Glomerular visceral epithelial cell (primary cell): ENCODE results near the gene TINAGL1.
"Not testable (repeated sequence)": the region's sequence is repeated elsewhere in the genome, so short reads cannot be mapped to it uniquely, and the experiment has no call there.

Source experiments
- DNase-seq: peaks from one replicate; pipeline ENCODE4 v3.0.0-alpha.2; 2016; ENCODE audit errors: extremely low spot score

The TINAGL1 gene

DNA sequence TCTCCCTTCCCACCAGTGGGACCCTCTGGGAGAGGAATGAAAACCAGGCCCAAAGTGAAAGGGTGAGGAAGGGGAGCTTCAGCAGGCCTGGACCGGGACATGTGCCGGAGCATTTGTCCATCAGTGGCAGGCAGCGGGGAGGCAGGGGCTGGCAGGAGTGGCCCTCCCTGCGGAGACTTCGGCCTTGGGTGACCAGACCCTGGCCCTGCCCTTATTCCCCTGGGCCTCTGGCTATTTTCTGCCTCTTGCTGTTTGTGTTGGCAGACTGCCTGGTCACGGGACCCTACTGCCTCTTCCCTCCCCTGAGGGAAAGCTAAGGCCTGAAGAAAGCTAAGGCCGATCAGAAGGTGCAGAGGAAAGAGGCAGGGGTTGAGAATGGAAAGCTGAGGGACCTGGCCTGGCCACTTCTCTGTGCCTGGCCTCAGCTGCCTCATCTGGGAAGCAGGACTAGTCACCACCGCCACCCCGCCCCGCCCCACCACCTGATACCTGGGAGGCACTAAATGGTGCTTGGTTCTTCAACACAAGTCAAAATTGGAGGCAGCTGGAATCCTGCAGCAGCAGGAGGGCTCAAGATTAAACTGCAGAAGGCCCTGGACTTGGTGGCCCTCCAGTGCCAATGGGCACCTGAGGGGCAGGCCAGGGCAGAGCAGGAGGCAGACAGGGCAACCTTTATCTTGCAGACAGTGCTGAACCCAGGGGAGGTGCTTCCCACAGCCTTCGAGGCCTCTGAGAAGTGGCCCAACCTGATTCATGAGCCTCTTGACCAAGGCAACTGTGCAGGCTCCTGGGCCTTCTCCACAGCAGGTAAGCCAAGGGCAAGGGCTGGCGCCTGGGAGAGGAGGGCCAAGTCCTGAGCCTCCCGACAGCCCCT lies 7.9 kb downstream of the TINAGL1 start:
- peak; percentile 61 for DNase-seq

DNA sequence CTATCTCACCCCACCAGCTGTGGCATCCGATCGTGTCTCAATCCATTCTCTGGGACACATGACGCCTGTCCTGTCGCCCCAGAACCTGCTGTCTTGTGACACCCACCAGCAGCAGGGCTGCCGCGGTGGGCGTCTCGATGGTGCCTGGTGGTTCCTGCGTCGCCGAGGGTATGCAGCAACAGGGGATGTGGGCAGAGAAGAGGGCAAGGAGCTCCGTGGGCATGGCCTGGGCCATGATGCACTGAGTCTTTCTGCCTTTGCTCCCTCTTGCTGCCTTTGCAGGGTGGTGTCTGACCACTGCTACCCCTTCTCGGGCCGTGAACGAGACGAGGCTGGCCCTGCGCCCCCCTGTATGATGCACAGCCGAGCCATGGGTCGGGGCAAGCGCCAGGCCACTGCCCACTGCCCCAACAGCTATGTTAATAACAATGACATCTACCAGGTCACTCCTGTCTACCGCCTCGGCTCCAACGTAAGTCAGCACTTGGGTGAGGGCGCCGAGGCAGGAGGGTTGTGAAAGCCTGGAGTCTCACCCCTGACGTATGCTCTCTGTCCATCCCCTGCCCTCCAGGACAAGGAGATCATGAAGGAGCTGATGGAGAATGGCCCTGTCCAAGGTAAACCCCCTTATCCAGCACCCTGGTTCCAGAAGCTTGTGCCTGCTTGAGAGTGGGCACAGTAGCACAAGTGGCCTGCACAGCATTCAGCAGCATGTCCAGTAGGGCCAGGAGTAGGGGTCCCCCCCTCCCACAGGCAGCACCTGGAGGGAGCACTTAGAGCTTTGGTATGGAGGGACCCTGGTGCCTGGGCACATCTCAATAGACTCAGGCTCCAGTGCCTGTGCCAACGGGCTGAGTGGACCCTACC lies 8.8 kb downstream of the TINAGL1 start:
- DNase-seq = no peak

DNA sequence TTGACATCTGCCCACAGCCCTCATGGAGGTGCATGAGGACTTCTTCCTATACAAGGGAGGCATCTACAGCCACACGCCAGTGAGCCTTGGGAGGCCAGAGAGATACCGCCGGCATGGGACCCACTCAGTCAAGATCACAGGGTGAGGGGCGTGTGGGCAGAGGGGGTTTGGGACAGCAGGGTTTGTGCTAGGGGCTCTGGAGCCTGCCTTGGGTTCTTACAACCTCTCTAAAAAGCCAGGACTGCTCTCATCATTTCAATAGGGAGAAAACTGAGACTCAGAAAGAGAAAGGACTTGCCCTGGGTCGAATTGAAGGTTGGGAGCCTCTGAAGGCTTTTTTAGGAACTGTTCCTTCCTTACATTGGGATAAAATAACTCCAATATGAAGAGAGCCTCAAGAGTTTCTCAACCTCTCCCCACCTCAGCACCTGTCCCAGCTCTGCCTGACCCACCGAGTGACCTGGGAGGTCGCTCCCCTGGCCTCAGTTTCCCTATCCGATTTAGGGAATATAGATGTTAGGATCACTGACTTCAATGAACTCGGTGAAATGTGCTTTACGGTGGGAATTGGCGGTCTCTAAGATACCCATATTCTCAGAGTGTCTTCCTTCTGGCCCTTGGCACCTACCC lies 9.5 kb downstream of the TINAGL1 start:
- no peak for DNase-seq

DNA sequence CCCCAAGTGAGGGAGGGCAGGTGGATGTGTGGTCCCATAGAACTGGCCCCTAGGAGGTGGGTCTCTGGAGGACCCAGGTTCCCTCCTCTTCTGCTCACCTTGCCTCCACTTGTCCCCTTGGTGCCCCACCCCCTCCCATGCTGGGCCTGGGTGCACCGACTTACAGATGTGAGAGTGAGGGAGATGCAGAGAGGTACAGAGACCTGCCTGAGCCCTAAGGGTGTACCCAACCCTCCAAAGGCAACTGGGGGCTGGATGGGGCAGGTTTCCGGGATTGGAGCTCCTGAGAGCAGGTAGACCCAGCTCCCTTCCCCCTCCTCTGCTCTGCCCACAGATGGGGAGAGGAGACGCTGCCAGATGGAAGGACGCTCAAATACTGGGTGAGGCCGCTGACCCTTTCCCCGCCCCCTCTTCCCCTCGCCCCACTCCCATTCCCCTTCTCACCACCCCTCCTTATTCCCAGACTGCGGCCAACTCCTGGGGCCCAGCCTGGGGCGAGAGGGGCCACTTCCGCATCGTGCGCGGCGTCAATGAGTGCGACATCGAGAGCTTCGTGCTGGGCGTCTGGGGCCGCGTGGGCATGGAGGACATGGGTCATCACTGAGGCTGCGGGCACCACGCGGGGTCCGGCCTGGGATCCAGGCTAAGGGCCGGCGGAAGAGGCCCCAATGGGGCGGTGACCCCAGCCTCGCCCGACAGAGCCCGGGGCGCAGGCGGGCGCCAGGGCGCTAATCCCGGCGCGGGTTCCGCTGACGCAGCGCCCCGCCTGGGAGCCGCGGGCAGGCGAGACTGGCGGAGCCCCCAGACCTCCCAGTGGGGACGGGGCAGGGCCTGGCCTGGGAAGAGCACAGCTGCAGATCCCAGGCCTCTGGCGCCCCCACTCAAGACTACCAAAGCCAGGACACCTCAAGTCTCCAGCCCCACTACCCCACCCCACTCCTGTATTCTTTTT lies 10.3 kb downstream of the TINAGL1 start:
- DNase-seq = no peak

DNA sequence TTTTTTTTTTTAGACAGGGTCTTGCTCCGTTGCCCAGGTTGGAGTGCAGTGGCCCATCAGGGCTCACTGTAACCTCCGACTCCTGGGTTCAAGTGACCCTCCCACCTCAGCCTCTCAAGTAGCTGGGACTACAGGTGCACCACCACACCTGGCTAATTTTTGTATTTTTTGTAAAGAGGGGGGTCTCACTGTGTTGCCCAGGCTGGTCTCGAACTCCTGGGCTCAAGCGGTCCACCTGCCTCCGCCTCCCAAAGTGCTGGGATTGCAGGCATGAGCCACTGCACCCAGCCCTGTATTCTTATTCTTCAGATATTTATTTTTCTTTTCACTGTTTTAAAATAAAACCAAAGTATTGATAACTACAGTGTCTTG lies 11.0 kb downstream of the TINAGL1 start:
- not testable (repeated sequence) for DNase-seq

DNA sequence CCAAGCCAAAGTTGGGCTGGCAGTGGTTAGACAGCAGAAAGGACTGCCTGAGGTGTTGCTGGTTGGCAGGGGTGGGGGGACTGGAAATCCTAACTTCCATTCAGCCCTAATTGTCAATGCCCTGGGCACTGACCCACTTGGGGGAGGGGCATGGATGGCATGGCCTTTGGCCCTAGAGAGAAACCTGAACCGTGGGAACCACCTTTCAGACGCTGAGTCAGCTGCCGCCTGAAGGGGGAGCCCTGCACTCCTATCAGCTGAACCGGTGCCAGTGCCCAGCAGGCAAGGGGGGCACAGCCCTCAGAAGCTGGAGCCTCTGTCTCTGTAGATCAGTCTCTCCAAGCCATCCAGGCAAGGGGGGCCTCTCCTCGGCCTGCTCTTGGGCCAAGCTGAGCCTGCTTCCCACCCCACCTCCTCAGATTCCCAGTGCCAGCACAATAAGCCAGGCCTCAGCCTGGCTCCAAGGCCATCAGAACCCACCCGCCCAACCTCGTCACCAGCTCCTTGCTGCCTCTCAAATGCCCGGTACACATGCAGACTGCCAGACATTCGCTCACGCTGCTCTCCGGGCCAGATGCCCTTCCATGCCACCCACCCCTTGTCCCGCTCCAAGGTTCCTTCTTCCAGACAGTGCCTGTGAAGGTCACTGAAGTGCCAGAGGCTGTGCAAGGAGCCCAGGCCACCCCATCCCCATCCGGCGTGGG lies 11.6 kb downstream of the TINAGL1 start:
- DNase-seq = peak; percentile 79

DNA sequence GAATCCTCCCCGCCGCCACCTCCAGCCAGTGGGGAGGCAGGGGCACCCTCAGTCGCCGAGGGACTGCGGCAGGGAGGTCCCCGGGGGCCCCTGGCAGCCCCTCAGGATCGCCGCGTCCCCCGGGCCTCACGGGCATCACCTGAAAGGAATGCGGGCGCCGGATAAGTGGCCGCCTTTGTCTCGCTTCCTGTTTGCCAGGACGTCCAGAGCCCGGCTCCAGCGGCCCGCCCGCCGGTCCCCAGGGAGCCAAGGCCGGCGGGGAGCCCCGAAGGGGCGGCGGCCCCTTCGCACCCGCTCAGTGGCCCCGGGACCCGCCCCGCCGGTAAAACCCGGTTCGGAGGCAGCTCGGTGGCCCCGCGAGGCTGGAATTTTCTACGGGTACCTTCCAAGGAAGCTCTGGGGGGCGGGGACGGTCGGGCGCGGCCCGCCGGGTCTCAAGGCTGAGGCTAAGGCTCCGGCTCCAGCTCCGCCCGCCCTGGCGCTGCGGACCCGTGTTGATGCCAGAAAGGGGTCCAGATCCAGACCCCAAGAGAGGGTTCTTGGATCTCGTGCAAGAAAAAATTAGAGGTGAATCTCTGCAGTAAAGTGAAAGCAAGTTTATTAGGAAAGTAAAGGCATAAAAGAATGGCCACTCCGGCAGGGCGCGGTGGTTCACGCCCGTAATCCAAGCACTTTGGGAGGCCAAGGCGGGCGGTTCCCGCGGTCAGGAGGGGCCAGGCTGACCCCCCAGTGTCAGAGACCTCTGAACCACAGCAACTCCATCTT lies 12.6 kb downstream of the TINAGL1 start:
- peak; percentile 58 for DNase-seq

DNA sequence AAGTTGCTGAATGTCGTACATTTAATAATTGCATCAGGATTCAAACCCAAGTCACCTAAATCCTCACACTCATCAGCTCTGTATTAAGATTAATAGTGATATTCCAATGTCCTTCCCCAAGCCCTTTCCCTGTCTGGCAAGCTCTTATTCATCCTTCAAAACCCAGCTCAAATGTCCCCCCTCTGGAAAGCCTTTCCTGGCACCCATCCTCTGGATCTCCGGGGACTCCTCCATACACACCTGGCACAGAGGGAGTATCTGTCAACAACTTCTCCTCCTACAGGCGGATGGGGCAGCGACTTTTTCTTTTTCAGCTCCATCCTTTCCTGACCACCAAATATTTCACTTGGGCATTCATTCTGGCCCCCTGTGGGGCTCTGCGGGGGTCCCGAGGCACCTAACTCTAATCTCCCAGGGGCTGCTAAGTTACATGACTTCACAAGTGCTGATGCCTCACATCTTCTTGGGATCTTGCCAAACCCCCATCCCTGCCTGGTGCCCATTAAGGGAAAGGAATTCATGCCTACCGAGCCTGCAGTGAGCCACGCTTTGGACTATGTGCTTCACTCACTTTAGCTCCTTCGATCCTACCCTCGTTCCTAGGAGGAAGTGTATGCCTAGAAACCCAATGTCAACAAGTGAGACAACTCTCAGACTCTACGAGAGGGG lies 15.2 kb downstream of the TINAGL1 start:
- peak; percentile 98 for DNase-seq

DNA sequence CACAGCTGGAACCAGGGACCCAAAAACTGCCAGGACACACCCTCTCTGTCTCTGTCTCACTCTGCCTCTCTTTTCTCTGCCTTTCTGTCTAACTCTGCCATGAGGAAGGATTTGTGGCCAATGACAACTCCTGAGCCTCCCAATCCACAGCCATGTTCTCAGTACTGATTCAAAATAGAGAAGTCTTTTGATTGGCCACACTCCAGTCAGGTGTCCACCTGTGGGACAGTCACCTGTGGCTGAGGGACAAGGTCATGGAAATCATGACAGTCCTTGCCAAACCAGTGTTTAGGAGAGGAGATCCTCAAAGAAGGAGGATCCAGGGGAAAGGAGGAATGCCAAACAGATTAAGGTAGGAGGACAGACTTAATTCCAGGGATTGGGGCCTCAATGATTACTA lies 15.8 kb downstream of the TINAGL1 start:
- DNase-seq = no peak

DNA sequence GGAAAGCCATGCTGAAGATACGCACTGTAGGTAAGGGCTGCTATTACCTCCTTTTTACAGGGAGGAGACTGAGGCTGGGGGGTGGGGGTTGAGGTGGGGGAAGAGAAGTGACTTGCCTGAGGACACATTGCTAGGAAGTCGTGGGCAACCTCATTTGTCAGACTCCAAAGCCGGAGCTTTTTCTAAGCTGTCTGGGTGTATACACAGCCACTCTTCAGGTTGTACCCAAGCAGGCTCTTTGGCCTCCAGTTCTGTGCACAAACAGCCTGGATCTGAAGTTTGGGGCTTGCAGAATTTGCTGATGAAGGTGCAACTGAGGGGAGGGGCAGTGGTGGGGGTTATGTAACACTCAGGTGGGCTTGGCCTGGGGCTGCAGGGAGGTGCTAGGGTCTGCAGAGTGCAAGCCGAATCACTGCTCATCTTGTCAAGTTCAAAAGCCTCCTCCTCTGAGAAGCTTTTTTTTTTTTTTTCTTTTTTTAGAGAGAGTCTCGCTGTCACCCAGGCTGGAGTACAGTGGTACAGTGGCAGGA lies 16.9 kb downstream of the TINAGL1 start:
- DNase-seq = no peak

DNA sequence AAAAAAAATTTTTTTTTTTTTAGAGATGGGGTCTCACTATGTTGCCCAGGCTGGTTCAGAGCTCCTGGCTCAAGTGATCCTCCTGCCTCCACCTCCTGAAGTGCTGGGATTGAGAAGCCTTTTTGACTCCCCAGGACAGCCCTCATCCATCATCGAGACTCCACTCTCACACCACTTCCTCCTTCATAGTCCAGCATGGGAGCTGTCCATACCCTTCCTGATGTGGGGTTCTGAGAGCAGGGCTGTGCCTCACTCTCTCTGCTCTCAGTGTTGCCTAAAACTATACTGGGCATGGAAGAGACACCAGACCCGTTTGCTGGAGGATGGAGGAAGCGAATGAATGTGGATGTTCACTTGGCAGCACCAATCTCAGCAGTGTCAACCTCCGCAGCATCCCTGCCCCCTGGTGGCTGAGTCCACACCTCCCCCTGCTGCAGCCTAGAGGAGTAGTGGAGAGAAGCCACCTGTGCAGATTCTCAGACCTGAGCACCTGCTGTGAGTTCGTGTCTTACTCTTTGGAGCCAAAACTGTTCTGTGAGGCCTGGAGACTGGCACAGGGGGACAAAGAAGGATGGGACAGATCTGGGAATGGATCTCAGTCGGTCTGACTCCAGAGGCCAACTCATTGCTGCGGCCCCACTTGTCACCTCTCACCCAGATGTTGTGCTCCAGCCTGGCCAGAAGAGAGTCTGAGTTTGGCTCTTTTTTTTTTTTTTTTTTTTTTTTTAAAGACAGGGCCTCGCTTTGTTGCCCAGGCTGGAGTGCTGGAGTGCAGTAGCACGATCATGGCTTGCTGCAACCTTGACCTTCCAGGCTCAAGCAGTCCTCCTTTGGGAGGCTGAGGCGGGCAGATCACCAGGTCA lies 17.7 kb downstream of the TINAGL1 start:
- peak; percentile 81 for DNase-seq

DNA sequence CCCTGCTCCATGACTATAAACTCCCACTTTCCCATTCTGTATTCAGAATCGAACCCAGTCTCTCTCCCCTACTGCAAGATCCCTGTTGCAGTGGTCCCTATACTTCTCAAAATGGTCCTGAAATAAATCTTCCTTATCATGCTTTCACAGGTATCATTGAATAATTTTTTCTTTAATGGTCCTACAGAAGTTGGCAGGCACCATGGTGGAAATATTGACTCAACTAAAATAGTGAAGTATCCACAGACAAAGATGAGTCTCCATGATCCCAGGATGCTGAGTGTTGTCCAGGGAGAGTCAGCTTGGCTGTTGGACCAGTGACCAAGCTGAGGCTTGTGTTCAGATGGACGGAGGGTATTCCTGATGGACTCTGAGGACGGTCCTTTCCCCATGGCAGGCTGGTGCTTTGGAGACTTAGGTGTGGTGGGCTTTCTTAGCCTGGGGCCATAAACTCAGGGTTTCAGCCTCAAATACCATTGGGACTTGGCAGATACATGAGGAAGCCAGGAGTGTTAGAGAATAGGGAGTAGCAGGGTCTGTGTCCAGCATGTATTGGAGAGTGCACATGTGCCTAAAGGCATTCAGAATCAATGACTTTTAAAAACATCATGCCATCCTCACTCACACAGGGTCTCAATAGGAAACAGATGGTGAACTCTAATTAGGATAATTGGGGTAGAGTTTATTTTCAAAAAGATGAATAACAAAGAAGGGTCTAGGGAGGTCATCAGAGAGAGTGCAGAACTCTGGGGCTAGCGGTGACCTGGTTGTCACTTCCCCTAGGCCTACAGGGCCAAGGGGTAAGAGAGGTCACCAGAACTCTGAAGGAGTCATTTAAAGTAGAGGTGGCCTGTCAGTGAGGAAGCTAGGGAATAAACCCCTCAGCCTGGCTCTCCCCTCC lies 19.8 kb downstream of the TINAGL1 start:
- no peak for DNase-seq

DNA sequence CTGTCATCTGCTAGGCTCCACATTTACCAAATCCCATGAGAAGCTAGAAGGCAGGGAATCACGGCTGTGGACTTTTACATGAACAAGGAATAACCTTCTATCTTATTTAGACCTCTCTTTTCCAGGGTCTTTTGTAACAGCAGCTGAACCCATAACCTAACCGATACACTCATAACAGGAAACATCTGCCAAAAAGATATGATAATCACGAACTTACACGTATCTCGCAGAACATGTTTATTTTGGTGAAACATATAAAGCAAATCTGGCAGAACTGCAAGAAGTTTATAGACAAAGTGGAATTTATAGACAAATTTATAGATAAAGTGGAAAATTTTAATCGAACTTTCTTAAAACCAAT lies 20.4 kb downstream of the TINAGL1 start:
- no peak for DNase-seq

DNA sequence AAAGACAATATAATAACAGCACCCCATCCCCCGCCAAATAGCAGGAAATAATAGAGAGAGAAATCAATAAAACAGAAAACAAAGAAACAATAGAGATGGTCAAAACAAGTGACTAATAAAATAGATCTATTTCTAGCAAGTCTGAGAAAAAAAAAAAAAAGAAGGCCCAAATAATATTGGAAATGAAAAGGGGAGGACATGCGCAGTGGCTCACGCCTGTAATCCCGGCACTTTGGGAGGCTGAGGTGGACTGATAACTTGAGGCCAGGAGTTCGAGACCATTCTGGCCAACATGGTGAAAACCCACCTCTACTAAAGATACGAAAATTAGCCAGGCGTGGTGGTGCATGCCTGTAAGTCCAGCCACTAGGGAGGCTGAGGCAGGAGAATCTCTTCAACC lies 22.7 kb downstream of the TINAGL1 start:
- DNase-seq = no peak

DNA sequence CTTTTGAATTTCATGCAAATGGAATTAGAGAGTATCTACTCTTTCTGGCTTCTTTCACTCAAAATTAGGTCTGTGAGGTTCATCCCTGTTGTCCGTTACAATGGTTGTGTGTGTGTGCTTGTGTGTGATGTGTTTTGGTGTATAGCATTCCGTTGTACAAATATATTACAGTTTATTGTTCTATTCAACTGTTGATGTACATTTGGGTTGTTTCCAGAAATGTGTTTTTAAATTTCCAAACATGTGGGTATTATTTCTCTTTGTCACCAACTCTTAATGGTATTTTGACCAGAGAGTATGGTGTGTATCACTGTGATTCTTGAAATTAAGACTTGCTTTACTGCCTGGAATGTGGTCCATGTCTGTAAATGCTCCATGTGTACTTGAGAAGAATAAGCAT lies 24.3 kb downstream of the TINAGL1 start:
- DNase-seq = no peak

DNA sequence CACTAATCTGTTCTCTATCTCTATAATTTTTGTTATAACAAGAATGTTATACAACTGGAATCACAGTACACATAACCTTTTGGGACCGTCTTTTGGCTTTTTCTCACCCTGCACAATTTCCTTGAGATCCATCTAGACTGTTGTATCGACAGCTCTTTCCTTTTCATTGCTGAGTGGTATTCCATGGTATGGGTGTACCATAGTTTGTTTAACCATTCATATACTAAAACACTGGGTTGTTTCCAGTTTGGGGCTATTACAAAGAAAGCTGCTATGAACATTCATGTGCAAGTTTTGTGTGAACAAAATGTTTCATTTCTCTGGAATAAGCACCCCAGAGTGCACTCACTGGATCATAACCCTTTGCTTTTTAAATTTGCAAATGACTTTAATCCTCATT lies 25.8 kb downstream of the TINAGL1 start:
- no peak for DNase-seq

DNA sequence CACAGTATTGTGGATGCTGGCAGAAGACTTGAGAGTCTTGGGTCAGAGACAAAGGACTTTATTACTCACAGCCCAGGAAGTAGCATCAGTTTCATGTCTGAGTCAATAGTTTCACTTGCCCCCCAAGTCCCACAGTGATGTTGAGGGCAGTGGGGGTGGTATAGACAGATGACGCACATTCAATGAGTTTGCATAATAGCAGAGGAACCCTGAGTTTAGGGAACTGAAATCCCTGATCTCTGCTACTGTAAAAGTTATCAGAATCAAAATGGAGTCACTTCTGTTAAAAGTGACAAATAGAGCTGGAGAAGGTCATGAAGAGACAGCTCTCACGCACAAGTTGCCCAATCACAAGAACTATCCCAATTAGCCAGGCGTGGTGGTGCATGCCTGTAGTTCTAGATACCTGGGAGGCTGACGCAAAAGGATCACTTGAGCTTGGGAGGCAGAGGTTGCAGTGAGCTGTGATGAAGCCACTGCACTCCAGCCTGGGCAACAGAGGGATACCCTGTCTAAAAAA lies 29.7 kb downstream of the TINAGL1 start:
- DNase-seq = no peak
